ENCODE results near the gene APLP2. TPM values are rescaled to one million over a fixed set of nuclear protein-coding genes. Genes with fewer than 3 reads are reported as not detected.

Gene APLP2
- total RNA-seq, 1 experiment from 2014 or later = 317 TPM

GRCh38 chr11:130031056-130031455 lies 38.6 kb upstream of the APLP2 start:
- H3K4me3 Mint-ChIP-seq (ENCODE audit: unreplicated experiment) = no peak overlapping the region
- H3K36me3 Mint-ChIP-seq (ENCODE audit: insufficient read depth, unreplicated experiment) = no peaks in the 10 kb centered on the region
- CTCF ChIA-PET = no interaction called here
- no peaks in the 10 kb centered on the region for H3K9me3 Mint-ChIP-seq (ENCODE audit: unreplicated experiment)
- peaks cover 11% of the 10 kb centered on the region for H3K4me1 Mint-ChIP-seq (ENCODE audit: insufficient read depth, unreplicated experiment)
- BruUV-seq (replicated peaks) = no TSS peak
- no peak for TF ChIP-seq CTCF (IDR thresholded peaks at IDR 0.05; ENCODE audit: unreplicated experiment)
- POLR2A ChIA-PET = interaction anchor here (2.3 kb wide), 1 partner anchor 27 kb away, joined by 10 read pairs; no protein-coding TSS in a partner anchor
- no peak overlapping the region for H3K27ac Mint-ChIP-seq (ENCODE audit: low read depth, unreplicated experiment)
- no peaks in the 10 kb centered on the region for H3K27me3 Mint-ChIP-seq (ENCODE audit: insufficient read depth, unreplicated experiment)
- no peak for DNase-seq (ENCODE audit: unreplicated experiment)
- intact Hi-C loops (cut with micrococcal nuclease) = no loop called here

- Mint-ChIP-seq H3K27ac (ENCODE audit: low read depth, unreplicated experiment) (peak overlapping the region; percentile 51), H3K9me3 (ENCODE audit: unreplicated experiment) (no peaks in the 10 kb centered on the region), H3K4me3 (ENCODE audit: unreplicated experiment) (no peak overlapping the region), H3K27me3 (ENCODE audit: insufficient read depth, unreplicated experiment) (no peaks in the 10 kb centered on the region), H3K4me1 (ENCODE audit: insufficient read depth, unreplicated experiment) (peaks cover 11% of the 10 kb centered on the region), H3K36me3 (ENCODE audit: insufficient read depth, unreplicated experiment) (no peaks in the 10 kb centered on the region)
- TF ChIP-seq CTCF (IDR thresholded peaks at IDR 0.05; ENCODE audit: unreplicated experiment) = no peak
- ChIA-PET POLR2A (interaction anchor here (2.3 kb wide), 1 partner anchor 28 kb away, joined by 10 read pairs; no protein-coding TSS in a partner anchor), CTCF (interaction anchor here (0.6 kb wide), 1 partner anchor 847 kb away, joined by 3 read pairs; no protein-coding TSS in a partner anchor)
- DNase-seq (ENCODE audit: unreplicated experiment) = no peak
- intact Hi-C loops (cut with micrococcal nuclease) = no loop called here
- no TSS peak for BruUV-seq (replicated peaks)
These were observed 37.7 kb upstream of the APLP2 start for GRCh38 chr11:130031945-130032344.

- intact Hi-C loops (cut with micrococcal nuclease) = no loop called here
These were observed 36.8 kb upstream of the APLP2 start for GRCh38 chr11:130032931-130033330.

GRCh38 chr11:130034236-130034635 lies 35.5 kb upstream of the APLP2 start:
- ChIA-PET CTCF (no interaction called here), POLR2A (interaction anchor here (0.6 to 7.3 kb wide), 3 partner anchors 31 to 180 kb away, joined by 3 to 48 read pairs (median 11); partner anchors contain the start of gene PRDM10)
- intact Hi-C loops (cut with micrococcal nuclease) = no loop called here
- no peak for TF ChIP-seq CTCF (IDR thresholded peaks at IDR 0.05; ENCODE audit: unreplicated experiment)
- Mint-ChIP-seq H3K27me3 (ENCODE audit: insufficient read depth, unreplicated experiment) (no peaks in the 10 kb centered on the region), H3K4me1 (ENCODE audit: insufficient read depth, unreplicated experiment) (peaks cover 16% of the 10 kb centered on the region), H3K36me3 (ENCODE audit: insufficient read depth, unreplicated experiment) (no peaks in the 10 kb centered on the region), H3K9me3 (ENCODE audit: unreplicated experiment) (no peaks in the 10 kb centered on the region), H3K27ac (ENCODE audit: low read depth, unreplicated experiment) (no peak overlapping the region), H3K4me3 (ENCODE audit: unreplicated experiment) (no peak overlapping the region)
- no peak for DNase-seq (ENCODE audit: unreplicated experiment)
- no TSS peak for BruUV-seq (replicated peaks)

More at GRCh38 chr11:130032931-130033330, 36.8 kb upstream of the APLP2 start:
- H3K4me3 Mint-ChIP-seq (ENCODE audit: unreplicated experiment) = no peak overlapping the region
- H3K4me1 Mint-ChIP-seq (ENCODE audit: insufficient read depth, unreplicated experiment) = peaks cover 14% of the 10 kb centered on the region
- no peak for DNase-seq (ENCODE audit: unreplicated experiment)
- H3K9me3 Mint-ChIP-seq (ENCODE audit: unreplicated experiment) = no peaks in the 10 kb centered on the region
- no TSS peak for BruUV-seq (replicated peaks)
- POLR2A ChIA-PET = interaction anchor here (7.3 kb wide), 1 partner anchor 30 kb away, joined by 48 read pairs; the partner anchor contains the start of gene PRDM10
- no peak overlapping the region for H3K27ac Mint-ChIP-seq (ENCODE audit: low read depth, unreplicated experiment)
- CTCF ChIA-PET = interaction anchor here (0.6 to 1.3 kb wide), 3 partner anchors 29 to 107 kb away, joined by 3 read pairs; no protein-coding TSS in a partner anchor
- no peaks in the 10 kb centered on the region for H3K27me3 Mint-ChIP-seq (ENCODE audit: insufficient read depth, unreplicated experiment)
- TF ChIP-seq CTCF (IDR thresholded peaks at IDR 0.05; ENCODE audit: unreplicated experiment) = no peak
- no peaks in the 10 kb centered on the region for H3K36me3 Mint-ChIP-seq (ENCODE audit: insufficient read depth, unreplicated experiment)
